K562 (cell line): ENCODE results near the gene PHF21B. TPM values are rescaled to one million over a fixed set of nuclear protein-coding genes. Genes with fewer than 3 reads are reported as not detected.

Experiments
- ATAC-seq: fragments of 200-7000 bp; cut with Tn5 transposase; 3 replicates; pipeline ENCODE4 v1.9.1; 2020; ENCODE audit warnings: moderate library complexity
- BruUV-seq: library from RNA; stranded (reverse); fragments of 400-500 nt; replicated peaks from 2 replicates; lab custom pipeline; 2021; lab: Mats Ljungman, UMichigan
- CTCF ChIA-PET: fragments of 300-600 bp; formaldehyde crosslinking; extraction: SDS; loops from one replicate; lab custom pipeline; 2021; ENCODE audit warnings: low intra/inter-chr PET ratio; lab: Yijun Ruan, JAX
- POLR2A ChIA-PET: fragments of 300-600, 350-650 bp; sonication (Branson Sonifier 250); formaldehyde crosslinking; extraction: SDS; loops from one replicate; lab custom pipeline; 2021; ENCODE audit warnings: antibody characterized with exemption, inconsistent platforms; lab: Yijun Ruan, JAX
- DNase-seq, 4 experiments: peaks; one replicate each; pipeline versions ENCODE4 v3.0.0 to v3.0.0-alpha.2; 2011 to 2018; ENCODE audit warnings: low spot score in 3 of 4, mixed read lengths in 3 of 4; ENCODE audit errors: extremely low read depth in 1 of 4
- FAIRE-seq: peaks from 2 replicates; lab custom pipeline; 2011; peaks lifted over from hg19 to GRCh38; lab: Jason Lieb, UNC
- H2AFZ ChIP-seq: 2 replicates; pipeline ENCODE4 v1.6.0; 2011; ENCODE audit warnings: low read depth, low read length, control low read depth, inconsistent platforms
- H3K27ac ChIP-seq: fragments of 200-600 bp; 3 replicates; pipeline ENCODE4 v1.8.0; 2011; ENCODE audit warnings: low read depth, mild to moderate bottlenecking, control low read depth, inconsistent platforms, low read length, moderate library complexity, mixed read lengths; ENCODE audit errors: extremely low read depth
- H3K27me3 ChIP-seq, 2 experiments: fragments of 300-600 bp in 1 of 2; 2 replicates in 1 of 2; 3 replicates in 1 of 2; pipeline versions ENCODE4 v1.6.0 to v1.8.0; 2011; ENCODE audit warnings: inconsistent platforms in 2 of 2, low read length in 2 of 2, mild to moderate bottlenecking in 1 of 2, mixed read lengths in 1 of 2, moderate library complexity in 1 of 2; ENCODE audit not compliant: control insufficient read depth in 2 of 2, insufficient read depth in 2 of 2
- H3K36me3 ChIP-seq: fragments of 300-600 bp; 3 replicates; pipeline ENCODE4 v1.8.0; 2011; ENCODE audit warnings: mild to moderate bottlenecking, low read length, inconsistent platforms; ENCODE audit not compliant: control insufficient read depth, insufficient read depth
- H3K4me1 ChIP-seq, 2 experiments: fragments of 200-600 bp in 1 of 2; replicated peaks in 1 of 2; 2 replicates in 1 of 2; 3 replicates in 1 of 2; pipeline versions ENCODE4 v1.5.1 to v1.8.0; 2011; ENCODE audit warnings: inconsistent platforms in 2 of 2, low read length in 2 of 2, mild to moderate bottlenecking in 1 of 2, mixed read lengths in 1 of 2, moderate library complexity in 1 of 2; ENCODE audit not compliant: control insufficient read depth in 2 of 2, insufficient read depth in 2 of 2
- H3K4me2 ChIP-seq: 2 replicates; pipeline ENCODE4 v1.6.1; 2011; ENCODE audit warnings: low read length, control low read depth, inconsistent platforms, mixed read lengths; ENCODE audit not compliant: insufficient read depth
- H3K4me3 ChIP-seq: fragments of 200-600 bp; sonication (generic), shearing (Covaris generic); 2 replicates; pipeline ENCODE4 v1.5.1; 2016; ENCODE audit warnings: control low read depth, inconsistent platforms
- H3K79me2 ChIP-seq: fragments of 200-600 bp; 3 replicates; pipeline ENCODE4 v1.8.0; 2011; ENCODE audit warnings: low read length, inconsistent platforms; ENCODE audit not compliant: control insufficient read depth, insufficient read depth
- H3K9ac ChIP-seq, 2 experiments: 2 replicates each; pipeline versions ENCODE4 v1.6.0 to v1.6.1; 2011; ENCODE audit warnings: low read depth in 2 of 2, low read length in 2 of 2, control low read depth in 1 of 2, inconsistent platforms in 1 of 2, mild to moderate bottlenecking in 1 of 2, mixed read lengths in 1 of 2; ENCODE audit not compliant: insufficient read depth in 1 of 2
- H3K9me1 ChIP-seq: one replicate; pipeline ENCODE4 v1.6.0; 2011; ENCODE audit warnings: inconsistent platforms, mild to moderate bottlenecking, low read length, moderate library complexity; ENCODE audit not compliant: control insufficient read depth, insufficient read depth
- H3K9me3 ChIP-seq: replicated peaks from 2 replicates; pipeline ENCODE4 v1.5.1; 2011; ENCODE audit warnings: low read depth, low read length, inconsistent platforms; ENCODE audit not compliant: control insufficient read depth, insufficient read depth
- H4K20me1 ChIP-seq: replicated peaks from 2 replicates; pipeline ENCODE4 v1.6.1; 2011; ENCODE audit warnings: low read length, inconsistent platforms, mixed read lengths; ENCODE audit not compliant: control insufficient read depth, insufficient read depth
- ESRRA ChIP-seq: fragments of 450-650 bp; IDR thresholded peaks from 2 replicates; pipeline ENCODE4 v1.6.1; 2014; ENCODE audit warnings: low read depth, mild to moderate bottlenecking, moderate library complexity, borderline replicate concordance
- HNRNPL ChIP-seq: fragments of 200-400 bp; formaldehyde crosslinking; IDR thresholded peaks from 2 replicates; pipeline ENCODE4 v1.6.1; 2017; ENCODE audit warnings: low read depth, mild to moderate bottlenecking, low read length
- JUN ChIP-seq, 2 experiments: sonication (generic) in 1 of 2; formaldehyde crosslinking in 1 of 2; IDR thresholded peaks; 2 replicates each; pipeline versions ENCODE4 v1.6.1 to v1.8.0; 2012 to 2022; ENCODE audit warnings: borderline replicate concordance in 2 of 2, mild to moderate bottlenecking in 2 of 2, improper control_type of control experiment in 1 of 2, low read depth in 1 of 2, low read length in 1 of 2, missing genetic modification reagents in 1 of 2
- ZNF740 ChIP-seq, 3 experiments: fragments of 200-800 bp in 1 of 3; sonication (Bioruptor generic) in 1 of 3; sonication (generic) in 1 of 3; formaldehyde crosslinking in 1 of 3; IDR thresholded peaks; 2 replicates each; pipeline versions ENCODE4 v1.6.1 to v1.8.0; 2016 to 2022; ENCODE audit warnings: mild to moderate bottlenecking in 2 of 3, missing compliant biosample characterization in 2 of 3, missing genetic modification characterization in 2 of 3, missing genetic modification reagents in 1 of 3
- ZNF764 ChIP-seq: fragments of 250-450 bp; sonication (Bioruptor Pico); IDR thresholded peaks from 2 replicates; pipeline ENCODE4 v1.4.0; 2020; ENCODE audit warnings: low read depth, mild to moderate bottlenecking, moderate library complexity
- WGBS: fragments of 100-300 bp; shearing (Covaris generic); methylation state at CpG from one replicate; pipeline ENCODE4 v1.1.6; 2016; ENCODE audit warnings: low coverage, mixed read lengths; ENCODE audit not compliant: insufficient coverage; ENCODE audit errors: missing lambda C conversion rate; 5-methylcytosine and 5-hydroxymethylcytosine counted together
- in situ Hi-C: fragments of 300-500 bp; cut with MboI; formaldehyde crosslinking; loops from 4 replicates; pipeline ENCODE4 v1.15.0; 2018; ENCODE audit warnings: inconsistent platforms, mixed read lengths
- intact Hi-C: fragments of 100-400 bp; cut with micrococcal nuclease; formaldehyde crosslinking; loops from 2 replicates; pipeline ENCODE4 v1.14.2; 2022
- polyA plus RNA-seq, 8 experiments: library from polyadenylated mRNA; depleted of rRNA in 4 of 8; stranded (reverse) in 5 of 8; unstranded in 3 of 8; fragments of >200 nt; fragmentation: Nextera tagmentation in 2 of 8; fragmentation: Illumina TruSeq in 1 of 8; extraction: Ambion mirVana in 2 of 8; extraction: Trizol in 1 of 8; gene quantifications; 2 replicates each; pipeline versions ENCODE4 v1.2.1 to v1.2.3, GENCODE V29; 2011 to 2014; ENCODE audit warnings: inconsistent platforms in 1 of 8, missing spikeins in 1 of 8
- total RNA-seq, 7 experiments: library from RNA; depleted of rRNA in 6 of 7; stranded (reverse); fragments of >200 nt in 6 of 7; fragmentation: Illumina TruSeq in 2 of 7; extraction: Trizol in 2 of 7; gene quantifications; 2 replicates each; pipeline versions ENCODE4 v1.2.1 to v1.2.3, GENCODE V29; 2011 to 2021; ENCODE audit warnings: low replicate concordance in 1 of 7
- TF ChIP-seq, protein P1 (sequence below): IDR thresholded peaks from 2 replicates; pipeline ENCODE4 v1.6.1; 2012; ENCODE audit warnings: low read depth, low read length, improper control_type of control experiment, borderline replicate concordance

PHF21B gene
- total and polyA plus RNA-seq, 9 of the 15 experiments (the other 6 are each of a cell fraction or from before 2014, with no cell fraction given) = 0.04 TPM; not detected in 8

DNA sequence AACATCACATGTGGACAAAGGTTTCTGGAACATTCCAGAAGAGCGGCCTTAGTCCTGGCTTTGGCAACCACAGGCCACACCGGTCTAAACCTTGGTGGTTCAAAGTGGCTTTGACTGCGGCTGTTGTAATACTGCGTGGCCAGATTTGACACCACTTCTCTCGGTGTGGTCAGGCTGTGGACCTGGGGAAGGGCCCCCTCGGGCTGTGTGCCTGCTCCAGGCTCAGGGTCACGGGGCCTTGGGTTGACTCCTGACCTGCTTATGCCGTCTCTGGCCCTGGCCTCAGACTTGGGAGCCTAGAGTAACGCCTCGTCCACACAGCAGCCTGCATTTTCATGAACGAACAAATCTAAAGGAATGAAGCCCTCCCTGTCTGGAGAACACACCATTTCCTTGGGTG lies 118.0 kb downstream of the PHF21B start:
- Histone ChIP-seq H3K4me1 (no peaks in the 10 kb centered on the region; a peak in 1 of 5 replicates), H3K27me3 (peaks cover 2 to 18% of the 10 kb centered on the region in 2 experiments; a peak in 2 of 5 replicates), H4K20me1 (0 out of 2 replicates have a peak, but pooled peaks cover 4% of the 10 kb centered on the region), H3K9me3 (no peaks in the 10 kb centered on the region), H3K27ac (no peak overlapping the region), H3K79me2 (no peaks in the 10 kb centered on the region), H3K9me1 (no peaks in the 10 kb centered on the region), H3K4me3 (no peak overlapping the region), H3K36me3 (no peaks in the 10 kb centered on the region), H3K9ac (no peak overlapping the region), H3K4me2 (no peak overlapping the region), H2AFZ (no peak overlapping the region)
- FAIRE-seq = no peak
- 9% methylated on average over 7 of the region's 11 CpGs for whole genome bisulfite sequencing
- DNase-seq = no peak
- intact Hi-C loops (no loop called here), in situ Hi-C loops (no loop called here)
- no TSS peak for BruUV-seq
- TF ChIP-seq, protein P1, sequence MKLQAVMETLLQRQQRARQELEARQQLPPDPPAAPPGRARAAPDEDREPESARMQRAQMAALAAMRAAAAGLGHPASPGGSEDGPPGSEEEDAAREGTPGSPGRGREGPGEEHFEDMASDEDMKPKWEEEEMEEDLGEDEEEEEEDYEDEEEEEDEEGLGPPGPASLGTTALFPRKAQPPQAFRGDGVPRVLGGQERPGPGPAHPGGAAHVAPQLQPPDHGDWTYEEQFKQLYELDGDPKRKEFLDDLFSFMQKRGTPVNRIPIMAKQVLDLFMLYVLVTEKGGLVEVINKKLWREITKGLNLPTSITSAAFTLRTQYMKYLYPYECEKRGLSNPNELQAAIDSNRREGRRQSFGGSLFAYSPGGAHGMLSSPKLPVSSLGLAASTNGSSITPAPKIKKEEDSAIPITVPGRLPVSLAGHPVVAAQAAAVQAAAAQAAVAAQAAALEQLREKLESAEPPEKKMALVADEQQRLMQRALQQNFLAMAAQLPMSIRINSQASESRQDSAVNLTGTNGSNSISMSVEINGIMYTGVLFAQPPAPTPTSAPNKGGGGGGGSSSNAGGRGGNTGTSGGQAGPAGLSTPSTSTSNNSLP = no peak
- TF ChIP-seq ZNF764 (CRISPR knock-in tag) = no peak
- TF ChIP-seq JUN (IDR thresholded peaks at IDR 0.05; ENCODE audit: borderline replicate concordance, low read depth, low read length) = no peak
- TF ChIP-seq JUN (CRISPR knock-in tag; IDR thresholded peaks at IDR 0.05; ENCODE audit: borderline replicate concordance) = no peak
- TF ChIP-seq ZNF740 (CRISPR knock-in tag; IDR thresholded peaks at IDR 0.05) = no peak
- no peak for TF ChIP-seq ZNF740 (tag; IDR thresholded peaks at IDR 0.05)
- TF ChIP-seq ESRRA = no peak
- TF ChIP-seq HNRNPL = no peak
- ChIA-PET POLR2A (no interaction called here), CTCF (no interaction called here)
- no peak for ATAC-seq
